K562 treated with DMSO at 1 percent for 12 hours (cell line): ENCODE measurements around the gene TXNL4B. TPM values are rescaled to one million over a fixed set of nuclear protein-coding genes. Genes with fewer than 3 reads are reported as not detected.

Experiments used
- total RNA-seq: library from RNA; unstranded; fragments of 300-600 nt; gene quantifications from 2 replicates; pipeline ENCODE4 v1.2.3, GENCODE V29; 2022; ENCODE audit not compliant: insufficient read depth

Gene TXNL4B
- 5.2 and 10.5 TPM in 2 replicates for total RNA-seq

DNA sequence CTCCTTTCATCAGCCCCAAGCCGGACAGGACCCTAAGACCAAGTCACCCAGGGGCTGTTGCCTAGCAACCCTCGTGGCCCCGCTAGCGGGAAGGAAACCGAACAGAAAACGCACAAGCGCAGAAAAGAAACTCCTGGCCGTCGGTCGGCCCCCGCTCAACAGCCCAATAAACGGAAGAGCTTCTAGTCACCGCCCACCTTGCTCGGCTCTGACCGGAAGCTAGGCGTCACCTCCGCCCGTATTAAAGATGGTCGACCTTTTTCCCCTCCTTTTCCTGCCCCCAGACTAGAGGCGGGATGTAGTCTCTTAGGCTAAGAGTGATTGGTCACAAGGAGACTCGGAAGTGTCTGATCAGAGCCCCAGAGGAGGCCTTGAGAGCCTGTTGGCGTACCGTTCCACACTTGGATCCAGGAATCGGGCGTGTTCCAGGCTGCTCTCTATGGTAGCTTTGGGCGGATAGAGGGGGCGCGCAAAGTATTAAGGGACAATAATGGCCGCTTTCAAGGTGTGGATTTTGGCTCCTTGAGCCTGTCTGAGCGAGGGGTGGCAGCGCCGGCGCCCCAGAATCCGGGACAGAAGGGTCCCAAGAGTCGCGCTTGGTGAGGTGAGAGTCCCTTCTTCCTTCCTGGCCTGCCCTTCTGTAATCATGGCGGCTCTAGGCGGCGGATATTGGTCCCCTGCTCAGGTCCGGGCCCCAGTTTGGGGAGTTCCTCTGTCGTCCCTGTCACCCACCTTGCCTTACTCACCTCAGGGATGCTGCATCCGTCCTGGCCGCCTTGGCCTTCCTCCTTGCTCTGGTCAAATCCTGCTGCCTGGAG is at the start of gene TXNL4B, which contains the start of gene DHX38:
Gene TXNL4B (minus strand): TSS at position 173 of the 818 bp plus-strand sequence. CDS start 2,871 bp downstream, outside the sequence.
Gene DHX38 (plus strand): TSS at position 400 of the 818 bp plus-strand sequence. CDS start 2,311 bp downstream, outside the sequence.

DNA sequence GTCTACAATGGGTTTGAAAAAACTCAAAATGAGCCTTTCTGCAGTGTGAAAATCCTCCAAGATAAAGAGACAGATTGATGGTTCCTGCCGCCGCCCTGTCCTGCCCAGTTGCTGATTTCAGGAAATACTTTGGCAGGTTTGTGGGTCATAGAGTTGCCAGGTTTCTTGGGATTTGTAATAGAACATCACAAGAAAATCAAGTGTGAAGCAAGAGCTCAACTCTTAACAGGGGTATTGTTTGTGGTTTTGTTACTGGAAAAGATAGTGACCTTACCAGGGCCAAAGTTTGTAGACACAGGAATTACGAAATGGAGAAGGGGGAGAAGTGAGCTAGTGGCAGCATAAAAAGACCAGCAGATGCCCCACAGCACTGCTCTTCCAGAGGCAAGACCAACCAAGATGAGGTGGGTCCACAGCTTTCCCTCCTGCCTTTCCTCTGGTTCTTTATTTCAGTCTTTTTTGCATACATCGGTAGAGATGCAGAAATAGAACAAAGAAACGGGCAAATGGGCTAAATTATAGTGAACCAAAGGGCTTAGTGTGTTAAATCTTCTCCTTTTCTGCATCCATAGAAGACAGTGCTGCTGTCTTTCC is 39.1 kb downstream of the TXNL4B start, which contains the start of gene HP:
Gene HP (plus strand): TSS at position 252 of the 594 bp plus-strand sequence. CDS start 148 bp downstream, at position 400.

Other genes with a start within 250 kb of the TXNL4B start
- gene ATXN1L, start 247.6 kb downstream of the TXNL4B start, total RNA-seq: 2.5 and 9.7 TPM in 2 replicates
- 16.1 and 17.2 TPM in 2 replicates for gene ZNF821, start 209.4 kb downstream of the TXNL4B start, total RNA-seq
- gene IST1, start 198.1 kb downstream of the TXNL4B start, total RNA-seq: 92.5 and 164 TPM in 2 replicates
- not detected in 2 replicates for gene PKD1L3, start 93.2 kb downstream of the TXNL4B start, total RNA-seq
- 1.4 and 2.7 TPM in 2 replicates for gene DHODH, start 84.9 kb downstream of the TXNL4B start, total RNA-seq
- gene HP, start 39.1 kb downstream of the TXNL4B start, total RNA-seq: not detected in 2 replicates
- not detected in 2 replicates for gene HPR, start 30.4 kb downstream of the TXNL4B start, total RNA-seq
- 38.2 and 59.0 TPM in 2 replicates for gene DHX38, start 227 bp upstream of the TXNL4B start, total RNA-seq
- gene PMFBP1, start 78.5 kb upstream of the TXNL4B start, total RNA-seq: 2.3 TPM in 1 of 2 replicates, not detected in the other